ENCODE measurements around the gene TMEM255B.

DNA sequence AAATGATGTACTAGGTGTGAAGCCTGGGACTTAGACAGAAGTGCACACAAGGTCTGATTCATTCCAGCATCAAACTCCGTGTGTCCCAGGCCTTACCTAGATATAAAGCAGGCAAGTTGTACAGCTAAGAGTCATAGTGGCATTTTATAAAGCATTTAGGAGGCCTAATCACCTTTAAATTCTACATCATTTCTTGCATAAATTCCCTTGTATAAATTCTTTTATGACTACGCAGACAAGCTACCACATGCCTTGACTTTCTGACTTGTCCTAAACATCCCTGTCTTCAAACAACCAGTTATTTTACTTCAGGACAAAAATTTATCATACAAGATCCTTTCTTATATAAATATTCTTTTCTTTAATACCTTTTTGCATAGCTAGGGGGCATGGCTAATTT, 22.5 kb downstream of the TMEM255B start:
- TF ChIP-seq, protein P1, sequence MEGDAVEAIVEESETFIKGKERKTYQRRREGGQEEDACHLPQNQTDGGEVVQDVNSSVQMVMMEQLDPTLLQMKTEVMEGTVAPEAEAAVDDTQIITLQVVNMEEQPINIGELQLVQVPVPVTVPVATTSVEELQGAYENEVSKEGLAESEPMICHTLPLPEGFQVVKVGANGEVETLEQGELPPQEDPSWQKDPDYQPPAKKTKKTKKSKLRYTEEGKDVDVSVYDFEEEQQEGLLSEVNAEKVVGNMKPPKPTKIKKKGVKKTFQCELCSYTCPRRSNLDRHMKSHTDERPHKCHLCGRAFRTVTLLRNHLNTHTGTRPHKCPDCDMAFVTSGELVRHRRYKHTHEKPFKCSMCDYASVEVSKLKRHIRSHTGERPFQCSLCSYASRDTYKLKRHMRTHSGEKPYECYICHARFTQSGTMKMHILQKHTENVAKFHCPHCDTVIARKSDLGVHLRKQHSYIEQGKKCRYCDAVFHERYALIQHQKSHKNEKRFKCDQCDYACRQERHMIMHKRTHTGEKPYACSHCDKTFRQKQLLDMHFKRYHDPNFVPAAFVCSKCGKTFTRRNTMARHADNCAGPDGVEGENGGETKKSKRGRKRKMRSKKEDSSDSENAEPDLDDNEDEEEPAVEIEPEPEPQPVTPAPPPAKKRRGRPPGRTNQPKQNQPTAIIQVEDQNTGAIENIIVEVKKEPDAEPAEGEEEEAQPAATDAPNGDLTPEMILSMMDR (conservative IDR thresholded peaks at IDR 0.05): no peak
- TF ChIP-seq EZH2 (IDR thresholded peaks at IDR 0.05; ENCODE audit: low read depth): no peak
